Measurements from ENCODE around the gene NCKAP5.

DNA sequence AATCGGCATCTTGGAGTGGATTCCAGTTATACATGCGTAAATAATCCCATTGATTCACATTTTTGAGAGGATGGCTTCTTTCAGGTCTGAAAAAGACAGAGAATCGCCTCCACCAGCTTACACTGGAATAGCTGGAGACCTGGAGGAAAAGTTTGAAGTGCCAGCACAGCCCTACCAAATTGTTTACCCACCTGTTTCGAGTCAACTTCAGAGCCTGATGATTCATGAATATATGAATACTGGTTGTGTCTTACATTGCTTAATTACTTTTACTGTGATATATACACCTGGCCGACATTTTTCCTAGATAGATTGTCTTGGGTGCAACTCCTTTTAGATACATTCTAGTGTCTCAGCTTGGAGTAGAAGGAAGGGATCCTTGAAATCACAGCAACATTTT, 335 bp upstream of the NCKAP5 start:
- TF ChIP-seq, protein P1, sequence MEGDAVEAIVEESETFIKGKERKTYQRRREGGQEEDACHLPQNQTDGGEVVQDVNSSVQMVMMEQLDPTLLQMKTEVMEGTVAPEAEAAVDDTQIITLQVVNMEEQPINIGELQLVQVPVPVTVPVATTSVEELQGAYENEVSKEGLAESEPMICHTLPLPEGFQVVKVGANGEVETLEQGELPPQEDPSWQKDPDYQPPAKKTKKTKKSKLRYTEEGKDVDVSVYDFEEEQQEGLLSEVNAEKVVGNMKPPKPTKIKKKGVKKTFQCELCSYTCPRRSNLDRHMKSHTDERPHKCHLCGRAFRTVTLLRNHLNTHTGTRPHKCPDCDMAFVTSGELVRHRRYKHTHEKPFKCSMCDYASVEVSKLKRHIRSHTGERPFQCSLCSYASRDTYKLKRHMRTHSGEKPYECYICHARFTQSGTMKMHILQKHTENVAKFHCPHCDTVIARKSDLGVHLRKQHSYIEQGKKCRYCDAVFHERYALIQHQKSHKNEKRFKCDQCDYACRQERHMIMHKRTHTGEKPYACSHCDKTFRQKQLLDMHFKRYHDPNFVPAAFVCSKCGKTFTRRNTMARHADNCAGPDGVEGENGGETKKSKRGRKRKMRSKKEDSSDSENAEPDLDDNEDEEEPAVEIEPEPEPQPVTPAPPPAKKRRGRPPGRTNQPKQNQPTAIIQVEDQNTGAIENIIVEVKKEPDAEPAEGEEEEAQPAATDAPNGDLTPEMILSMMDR (IDR thresholded peaks at IDR 0.05; ENCODE audit: borderline replicate concordance, extremely low read depth, low read length, poor library complexity, severe bottlenecking), result no peak
- no peak for TF ChIP-seq EZH2 (IDR thresholded peaks at IDR 0.05; ENCODE audit: borderline replicate concordance, low read depth, low read length, severe bottlenecking)

Data from DND-41 (cell line).